Lower lobe of right lung (tissue), 2 donors: ENCODE data around the gene SFXN3. TPM values are rescaled to one million over a fixed set of nuclear protein-coding genes. Genes with fewer than 3 reads are reported as not detected.

Experiments used
- ATAC-seq, 2 donors: fragments of 200-7000 bp; cut with Tn5 transposase; one replicate each; pipeline ENCODE4 v1.9.1; 2020 to 2022; ENCODE audit warnings: mild to moderate bottlenecking in 2 of 2, moderate library complexity in 2 of 2
- DNase-seq: peaks from one replicate; pipeline ENCODE4 v3.0.0-alpha.2; 2020
- H3K27ac ChIP-seq: fragments of 200-600 bp; one replicate; pipeline ENCODE4 v1.8.0; 2022
- H3K27me3 ChIP-seq: fragments of 200-600 bp; one replicate; pipeline ENCODE4 v1.8.0; 2022; ENCODE audit warnings: low read depth
- H3K36me3 ChIP-seq: fragments of 200-600 bp; one replicate; pipeline ENCODE4 v1.8.0; 2022; ENCODE audit warnings: mild to moderate bottlenecking
- H3K4me1 ChIP-seq: fragments of 200-600 bp; one replicate; pipeline ENCODE4 v1.8.0; 2022
- H3K4me3 ChIP-seq: fragments of 200-600 bp; one replicate; pipeline ENCODE4 v1.8.0; 2022; ENCODE audit warnings: mild to moderate bottlenecking
- H3K9me3 ChIP-seq: fragments of 200-600 bp; one replicate; pipeline ENCODE4 v1.8.0; 2022
- intact Hi-C: fragments of 100-400 bp; cut with DNase I; formaldehyde crosslinking; loops from one replicate; pipeline ENCODE4 v1.11.0; 2022
- total RNA-seq: library from RNA; stranded (reverse); fragmentation: NEBNext Ultra II Directional; extraction: Animal tissue kit (Norgen Biotek cat#: 25700); gene quantifications from one replicate; pipeline ENCODE4 v1.2.1, GENCODE V29; 2021
- TF ChIP-seq, protein P1 (sequence below): fragments of 200-600 bp; IDR thresholded peaks from one replicate; pipeline ENCODE4 v1.8.0; 2022; ENCODE audit warnings: antibody characterized with exemption, mild to moderate bottlenecking
- donor health status: DM: no; HTN: yes; CAD: no; lungs with severe emphysema.

Gene SFXN3
- total RNA-seq, 1 donor from 2014 or later: 57.8 TPM

- Histone ChIP-seq H3K27ac (no peak overlapping the region), H3K9me3 (no peaks in the 10 kb centered on the region), H3K4me3 (no peak overlapping the region), H3K36me3 (no peaks in the 10 kb centered on the region), H3K27me3 (peaks cover 82% of the 10 kb centered on the region), H3K4me1 (no peaks in the 10 kb centered on the region)
- ATAC-seq (no peak), DNase-seq (no peak)
- intact Hi-C loops: no loop called here
- TF ChIP-seq, protein P1, sequence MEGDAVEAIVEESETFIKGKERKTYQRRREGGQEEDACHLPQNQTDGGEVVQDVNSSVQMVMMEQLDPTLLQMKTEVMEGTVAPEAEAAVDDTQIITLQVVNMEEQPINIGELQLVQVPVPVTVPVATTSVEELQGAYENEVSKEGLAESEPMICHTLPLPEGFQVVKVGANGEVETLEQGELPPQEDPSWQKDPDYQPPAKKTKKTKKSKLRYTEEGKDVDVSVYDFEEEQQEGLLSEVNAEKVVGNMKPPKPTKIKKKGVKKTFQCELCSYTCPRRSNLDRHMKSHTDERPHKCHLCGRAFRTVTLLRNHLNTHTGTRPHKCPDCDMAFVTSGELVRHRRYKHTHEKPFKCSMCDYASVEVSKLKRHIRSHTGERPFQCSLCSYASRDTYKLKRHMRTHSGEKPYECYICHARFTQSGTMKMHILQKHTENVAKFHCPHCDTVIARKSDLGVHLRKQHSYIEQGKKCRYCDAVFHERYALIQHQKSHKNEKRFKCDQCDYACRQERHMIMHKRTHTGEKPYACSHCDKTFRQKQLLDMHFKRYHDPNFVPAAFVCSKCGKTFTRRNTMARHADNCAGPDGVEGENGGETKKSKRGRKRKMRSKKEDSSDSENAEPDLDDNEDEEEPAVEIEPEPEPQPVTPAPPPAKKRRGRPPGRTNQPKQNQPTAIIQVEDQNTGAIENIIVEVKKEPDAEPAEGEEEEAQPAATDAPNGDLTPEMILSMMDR: no peak
Measured at GRCh38 chr10:101087965-101088364, 56.9 kb downstream of the SFXN3 start.

DNA sequence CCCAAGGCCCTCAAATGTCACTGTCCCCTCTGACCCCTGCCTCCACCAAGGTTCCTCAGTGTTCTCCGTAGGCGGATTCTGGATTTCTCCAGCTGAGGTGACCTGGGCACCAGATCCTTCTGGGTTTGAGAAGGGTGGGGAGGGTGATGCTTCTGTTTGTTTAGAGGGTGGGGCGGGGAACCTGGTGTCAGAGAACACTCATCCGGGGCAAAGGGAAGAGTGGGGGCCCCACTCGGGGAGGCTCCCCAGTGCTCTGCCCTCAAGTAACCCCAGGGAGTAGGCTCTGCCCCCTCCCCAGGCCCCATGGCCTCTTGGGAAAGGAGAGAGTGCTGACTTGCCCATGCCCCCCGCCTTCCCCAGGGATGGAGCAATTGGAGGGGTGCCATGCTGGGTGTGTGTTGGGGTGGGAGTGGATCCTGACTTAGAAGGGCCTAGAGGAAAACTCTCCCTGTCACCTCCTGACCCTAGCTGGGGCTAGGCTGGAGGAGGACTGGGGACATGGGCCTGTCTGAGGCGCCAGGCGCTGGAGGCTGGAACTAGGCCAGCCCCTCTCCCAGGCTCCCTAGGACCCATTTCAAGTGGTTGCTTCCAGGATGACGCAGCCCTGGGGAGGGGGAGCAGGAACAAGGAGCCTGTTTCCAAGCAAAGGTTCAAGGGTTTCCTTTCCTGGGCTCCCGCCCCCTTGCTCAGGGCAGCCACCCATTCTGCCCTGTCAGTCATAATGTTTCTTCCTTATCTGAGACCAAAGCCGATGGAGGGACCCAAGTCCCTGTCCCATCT is 58.7 kb downstream of the SFXN3 start:
- DNase-seq: no peak
- Histone ChIP-seq H3K4me3 (no peak overlapping the region), H3K4me1 (no peaks in the 10 kb centered on the region), H3K36me3 (no peaks in the 10 kb centered on the region), H3K27me3 (peaks cover 84% of the 10 kb centered on the region), H3K9me3 (no peaks in the 10 kb centered on the region), H3K27ac (no peak overlapping the region)
- no peak for ATAC-seq
- intact Hi-C loops: no loop called here
- TF ChIP-seq, protein P1: no peak

DNA sequence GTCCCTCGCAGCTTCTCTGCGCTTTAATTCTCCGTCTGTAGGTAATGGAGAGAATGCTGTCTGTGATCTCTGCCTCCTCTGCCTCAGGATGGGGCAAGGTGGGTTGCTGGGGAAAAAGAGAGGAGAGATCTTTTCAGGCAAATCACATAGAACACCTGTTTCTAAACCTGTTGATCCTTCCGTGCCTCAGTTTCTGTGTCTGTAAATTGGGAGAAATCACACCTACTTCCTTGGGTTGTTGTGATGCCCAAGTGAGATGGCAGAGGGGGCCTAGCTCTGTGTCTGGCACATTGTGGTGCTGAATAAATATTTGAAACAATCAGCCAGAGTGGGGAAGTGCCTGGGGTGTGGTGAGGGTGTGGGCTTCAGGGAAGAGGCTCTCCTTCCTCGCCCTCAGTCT is 59.6 kb downstream of the SFXN3 start:
- H3K27me3 ChIP-seq: peaks cover 86% of the 10 kb centered on the region
- no peak for ATAC-seq
- TF ChIP-seq, protein P1: no peak
- no peak overlapping the region for H3K27ac ChIP-seq
- no peak overlapping the region for H3K4me3 ChIP-seq
- no peaks in the 10 kb centered on the region for H3K4me1 ChIP-seq
- H3K9me3 ChIP-seq: no peaks in the 10 kb centered on the region
- no peak for DNase-seq
- intact Hi-C loops: no loop called here
- H3K36me3 ChIP-seq: no peaks in the 10 kb centered on the region

Other genes with a start within 250 kb of the SFXN3 start
- gene SLF2, start 118.3 kb upstream of the SFXN3 start, total RNA-seq: 34.4 TPM
- gene SEMA4G, start 61.7 kb upstream of the SFXN3 start, total RNA-seq: 5.1 TPM
- gene MRPL43, start 43.7 kb upstream of the SFXN3 start, total RNA-seq: 59.7 TPM
- 5.8 TPM for gene TWNK, start 43.7 kb upstream of the SFXN3 start, total RNA-seq
- gene LZTS2, start 31.4 kb upstream of the SFXN3 start, total RNA-seq: 52.6 TPM
- 1.6 TPM for gene PDZD7, start 105 bp upstream of the SFXN3 start, total RNA-seq
- gene KAZALD1, start 30.8 kb downstream of the SFXN3 start, total RNA-seq: 9.9 TPM
- not detected for gene TLX1, start 100.1 kb downstream of the SFXN3 start, total RNA-seq
- not detected for gene LBX1, start 198.2 kb downstream of the SFXN3 start, total RNA-seq